ENCODE measurements around the gene DGLUCY. TPM values are rescaled to one million over a fixed set of nuclear protein-coding genes. Genes with fewer than 3 reads are reported as not detected.
"Not testable (repeated sequence)": the region's sequence is repeated elsewhere in the genome, so short reads cannot be mapped to it uniquely, and the experiment has no call there.

The DGLUCY gene
- total RNA-seq, 1 donor from 2014 or later, result 29.0 TPM

GRCh38 chr14:91138511-91139359 is 24.9 kb downstream of the DGLUCY start:
- DNase-seq (ENCODE audit: low read depth in 2 of 2), result peak; percentile 43 to 61

GRCh38 chr14:91139776-91140175 is 25.9 kb downstream of the DGLUCY start:
- DNase-seq (ENCODE audit: low read depth in 2 of 2), result no peak

DNA sequence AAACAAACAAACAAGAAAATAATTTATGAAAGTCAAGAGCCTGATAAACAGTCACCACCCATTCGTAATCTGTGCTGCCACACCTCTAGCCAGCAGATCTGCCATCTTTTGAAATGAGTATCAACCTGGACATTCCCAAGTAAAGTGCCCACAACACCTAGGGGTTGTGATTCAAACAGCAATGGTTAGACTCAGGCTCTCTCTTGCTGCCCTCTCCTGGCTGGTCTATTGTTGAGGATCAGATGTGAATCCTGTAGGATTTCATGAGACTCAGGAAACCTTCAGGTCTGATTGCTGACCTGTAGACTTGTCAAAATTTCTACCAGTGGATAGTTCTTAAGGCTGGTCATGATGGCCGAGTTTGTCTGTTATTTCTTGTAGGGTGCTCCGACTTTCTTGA is 26.8 kb downstream of the DGLUCY start:
- DNase-seq (ENCODE audit: low read depth in 2 of 2), result peak; percentile 56 to 74

DNA sequence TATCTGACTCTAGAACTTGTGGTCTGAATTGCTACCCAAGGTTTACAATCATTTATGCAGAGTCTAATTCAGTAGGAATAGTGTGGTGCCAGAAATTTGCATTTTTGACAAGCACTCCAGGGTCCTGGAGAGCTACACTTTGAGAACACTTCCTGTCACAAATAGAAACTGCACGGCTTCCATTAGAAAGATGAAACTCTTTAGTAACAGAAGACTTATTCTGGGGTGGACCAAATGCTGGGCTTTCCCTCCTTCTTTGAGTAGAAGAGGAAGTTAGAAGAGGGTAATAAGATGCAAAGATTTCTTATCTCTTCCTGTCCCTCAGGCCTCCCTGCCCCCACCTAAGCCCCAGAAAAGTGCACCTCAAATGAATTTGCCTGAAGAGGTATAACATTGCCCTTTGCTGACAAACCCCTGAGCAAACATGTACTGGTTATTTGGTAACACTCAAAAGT is 28.4 kb downstream of the DGLUCY start:
- DNase-seq (ENCODE audit: low read depth in 2 of 2), result no peak

- peak; percentile 16 to 87 for DNase-seq (ENCODE audit: low read depth in 2 of 2)
Observed at GRCh38 chr14:91143862-91144261, 30.0 kb downstream of the DGLUCY start.

- DNase-seq (ENCODE audit: low read depth in 2 of 2), result peak; percentile 79 to 82
Observed at GRCh38 chr14:91144425-91145145, 30.7 kb downstream of the DGLUCY start.

DNA sequence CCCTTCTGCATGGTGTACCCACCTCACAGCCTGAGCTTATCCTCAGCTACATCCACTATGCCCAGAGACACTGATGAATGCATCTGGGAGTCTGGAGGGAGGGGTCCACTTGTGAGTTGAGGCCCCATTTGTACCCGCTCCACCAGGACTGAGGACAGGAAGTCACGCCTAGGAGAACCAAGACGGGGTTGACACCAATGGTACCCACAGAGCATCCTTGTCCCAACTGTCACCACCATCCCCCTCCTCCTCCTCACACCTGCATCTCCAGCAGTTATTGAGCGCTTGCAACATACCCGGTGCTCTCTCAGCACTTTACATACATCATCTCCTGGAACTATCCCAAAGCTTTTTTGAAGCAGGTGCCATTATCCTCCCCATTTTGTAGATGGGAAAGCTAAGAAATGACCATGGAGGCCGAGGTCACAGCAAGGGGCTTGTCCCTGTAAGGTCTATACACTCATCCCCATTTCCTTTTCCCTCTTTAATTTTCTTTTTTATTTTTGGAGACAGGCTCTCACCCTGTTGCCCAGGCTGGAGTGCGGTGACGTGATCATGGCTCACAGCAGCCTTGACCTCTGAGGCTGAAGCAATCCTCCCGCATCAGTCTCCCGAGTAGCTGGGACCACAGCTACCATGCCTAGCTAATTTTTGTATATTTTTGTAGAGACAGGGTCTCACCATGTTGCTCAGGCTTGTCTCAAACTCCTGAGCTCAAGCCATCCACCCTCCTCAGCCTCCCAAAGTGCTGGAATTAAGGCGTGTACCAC is 31.7 kb downstream of the DGLUCY start:
- no peak for DNase-seq (ENCODE audit: low read depth in 2 of 2)

GRCh38 chr14:91146661-91147060 is 32.8 kb downstream of the DGLUCY start:
- DNase-seq (ENCODE audit: low read depth in 2 of 2), result no peak

- DNase-seq (ENCODE audit: low read depth in 2 of 2), result peak; percentile 46 to 95
Observed at GRCh38 chr14:91149462-91149861, 35.6 kb downstream of the DGLUCY start.

- DNase-seq (ENCODE audit: low read depth in 2 of 2), result no peak
Observed at GRCh38 chr14:91152499-91152898, 38.6 kb downstream of the DGLUCY start.

DNA sequence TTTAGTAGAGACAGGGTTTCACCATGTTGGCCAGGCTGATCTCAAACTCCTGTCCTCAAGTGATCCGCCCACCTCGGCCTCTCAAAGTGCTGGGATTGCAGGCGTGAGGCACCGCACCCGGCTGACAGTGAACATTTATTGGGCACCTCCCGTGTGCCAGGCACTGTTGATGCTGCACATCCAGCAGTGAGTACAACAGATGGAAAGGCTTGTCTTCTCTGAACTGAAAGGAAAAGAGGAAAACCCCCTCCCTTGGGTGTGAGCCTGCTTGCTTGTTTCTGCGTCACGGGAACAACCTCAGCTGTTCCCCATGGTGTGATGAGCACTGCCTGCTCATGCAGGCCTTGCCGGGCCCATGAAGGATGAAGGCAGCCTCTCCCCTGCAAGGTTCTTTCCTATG is 39.5 kb downstream of the DGLUCY start:
- DNase-seq (ENCODE audit: low read depth in 2 of 2), result no peak

- peak; percentile 76 to 86 for DNase-seq (ENCODE audit: low read depth in 2 of 2)
Observed at GRCh38 chr14:91154851-91155625, 41.2 kb downstream of the DGLUCY start.

GRCh38 chr14:91155626-91156089 is 41.8 kb downstream of the DGLUCY start:
- no peak for DNase-seq (ENCODE audit: low read depth in 2 of 2)

GRCh38 chr14:91156142-91156666 is 42.3 kb downstream of the DGLUCY start:
- DNase-seq (ENCODE audit: low read depth in 2 of 2), result not testable (repeated sequence)

GRCh38 chr14:91156877-91157276 is 43.0 kb downstream of the DGLUCY start:
- not testable (repeated sequence) for DNase-seq (ENCODE audit: low read depth in 2 of 2)

- no peak for DNase-seq (ENCODE audit: low read depth in 2 of 2)
Observed at GRCh38 chr14:91158091-91158790, 44.4 kb downstream of the DGLUCY start.

DNA sequence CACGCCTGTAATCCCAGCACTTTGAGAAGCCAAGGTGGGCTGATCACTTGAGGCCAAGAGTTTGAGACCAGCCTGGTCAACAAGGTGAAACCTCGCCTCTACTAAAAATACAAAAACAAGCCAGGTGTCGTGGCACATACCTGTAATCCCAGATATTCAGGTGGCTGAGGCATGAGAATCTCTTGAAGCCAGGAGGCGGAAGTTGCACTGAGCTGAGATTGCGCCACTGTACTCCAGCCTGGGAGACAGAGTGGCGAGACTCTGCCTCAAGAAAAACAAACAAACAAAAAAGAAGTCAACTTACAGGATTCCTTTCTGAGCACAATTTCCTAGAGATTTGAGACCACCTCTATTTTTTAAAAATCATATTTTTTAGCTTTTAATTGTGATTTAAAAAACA is 45.3 kb downstream of the DGLUCY start:
- DNase-seq (ENCODE audit: low read depth in 2 of 2), result no peak

DNA sequence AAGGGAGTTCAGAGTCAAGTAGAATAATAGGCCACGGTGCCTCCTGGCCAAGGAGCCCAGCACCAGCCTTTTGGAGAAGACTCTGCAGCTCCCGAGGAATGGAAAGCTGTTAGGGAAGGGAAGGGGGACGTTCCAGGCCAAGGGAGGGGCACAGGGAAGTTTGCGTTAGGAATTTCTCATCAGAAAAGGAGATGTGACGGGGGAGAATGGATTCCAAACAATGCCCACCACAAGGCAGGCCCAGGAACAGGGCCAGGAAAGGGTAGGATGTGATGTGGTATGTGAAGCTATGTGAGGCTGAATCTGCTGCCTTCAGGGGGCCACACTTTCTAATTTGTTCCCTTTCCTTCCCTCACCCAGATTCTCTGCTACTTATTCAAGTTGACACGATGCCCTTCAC is 46.0 kb downstream of the DGLUCY start:
- no peak for DNase-seq (ENCODE audit: low read depth in 2 of 2)

DNA sequence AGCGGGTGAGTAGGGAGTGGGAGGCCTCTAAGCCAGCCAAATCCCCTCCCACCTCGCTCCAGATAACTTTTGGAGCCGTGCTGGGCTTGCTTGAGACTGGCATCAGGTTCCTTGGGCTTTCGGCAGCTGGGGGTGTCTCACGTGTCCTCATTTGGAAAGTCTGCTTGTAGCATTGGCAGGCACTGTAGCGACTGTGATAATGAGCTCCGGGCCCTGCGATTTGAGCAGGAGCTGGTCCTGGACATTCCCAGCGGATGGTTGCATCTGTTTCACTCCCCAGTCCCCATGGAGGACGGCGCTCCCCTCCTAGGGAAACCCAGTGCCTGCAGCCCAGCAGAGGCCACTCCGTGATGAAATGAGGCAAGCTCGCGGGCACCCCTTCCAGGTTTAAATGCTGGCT is 49.4 kb downstream of the DGLUCY start:
- no peak for DNase-seq (ENCODE audit: low read depth in 2 of 2)

DNA sequence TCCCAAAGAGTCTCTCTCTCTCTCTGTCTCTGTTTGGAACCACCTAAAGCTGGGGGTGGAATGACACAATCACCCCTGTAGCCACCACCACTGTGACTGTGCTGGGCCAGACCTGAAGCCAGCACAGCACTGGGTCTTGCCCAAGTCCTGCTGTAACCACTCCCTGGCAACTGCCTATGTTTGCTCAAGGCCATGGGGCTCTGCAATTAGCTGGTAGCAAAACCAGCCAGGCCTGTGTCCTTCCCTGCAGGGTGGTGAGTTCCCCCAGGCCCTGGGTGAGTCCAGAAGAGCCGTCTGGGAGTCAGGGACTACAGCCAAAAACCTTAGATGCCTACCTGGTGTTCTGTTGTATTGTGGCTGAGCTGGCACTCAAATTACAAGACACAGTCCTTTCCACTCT is 50.8 kb downstream of the DGLUCY start:
- no peak for DNase-seq (ENCODE audit: low read depth in 2 of 2)

All from lung microvascular endothelial cell (primary cell).